MCF 10A (cell line): ENCODE results near the gene PICALM. TPM values are rescaled to one million over a fixed set of nuclear protein-coding genes. Genes with fewer than 3 reads are reported as not detected.

Source experiments
- BruUV-seq: library from RNA; stranded (reverse); fragments of 400-500 nt; replicated peaks from 2 replicates; lab custom pipeline; 2021; lab: Mats Ljungman, UMichigan
- CTCF ChIA-PET: fragments of 300-600 bp; sonication (Branson Sonifier 250); formaldehyde crosslinking; extraction: SDS; loops from one replicate; lab custom pipeline; 2021; ENCODE audit warnings: antibody characterized with exemption, inconsistent platforms; lab: Yijun Ruan, JAX
- POLR2A ChIA-PET: fragments of 300-600, 350-650 bp; sonication (Branson Sonifier 250); formaldehyde crosslinking; extraction: SDS; loops from one replicate; lab custom pipeline; 2020; ENCODE audit warnings: antibody characterized with exemption, inconsistent platforms; lab: Yijun Ruan, JAX
- DNase-seq: peaks from one replicate; pipeline ENCODE4 v3.0.0-alpha.2; 2018; ENCODE audit not compliant: unreplicated experiment
- H3K27ac Mint-ChIP-seq: one replicate; pipeline ENCODE4 v1.8.0; 2022; ENCODE audit warnings: mild to moderate bottlenecking, low read depth, mixed read lengths; ENCODE audit not compliant: unreplicated experiment
- H3K27me3 Mint-ChIP-seq: one replicate; pipeline ENCODE4 v1.8.0; 2022; ENCODE audit warnings: mixed read lengths; ENCODE audit not compliant: insufficient read depth, unreplicated experiment
- H3K36me3 Mint-ChIP-seq: one replicate; pipeline ENCODE4 v1.8.0; 2022; ENCODE audit warnings: mild to moderate bottlenecking, moderate library complexity, mixed read lengths; ENCODE audit not compliant: insufficient read depth, unreplicated experiment
- H3K4me1 Mint-ChIP-seq: one replicate; pipeline ENCODE4 v1.8.0; 2022; ENCODE audit warnings: mixed read lengths; ENCODE audit not compliant: insufficient read depth, unreplicated experiment
- H3K4me3 Mint-ChIP-seq: one replicate; pipeline ENCODE4 v1.8.0; 2022; ENCODE audit warnings: mild to moderate bottlenecking, moderate library complexity, mixed read lengths; ENCODE audit not compliant: unreplicated experiment
- H3K9me3 Mint-ChIP-seq: one replicate; pipeline ENCODE4 v1.8.0; 2022; ENCODE audit warnings: mixed read lengths; ENCODE audit not compliant: unreplicated experiment
- intact Hi-C: fragments of 100-400 bp; cut with micrococcal nuclease; formaldehyde crosslinking; loops from 2 replicates; pipeline ENCODE4 v1.14.1; 2022
- total RNA-seq: library from RNA; stranded (reverse); gene quantifications from 2 replicates; pipeline ENCODE4 v1.2.3, GENCODE V29; 2022
- TF ChIP-seq, protein P1 (sequence below): fragments of 200-600 bp; IDR thresholded peaks from one replicate; pipeline ENCODE4 v1.8.0; 2022; ENCODE audit warnings: antibody characterized with exemption, mild to moderate bottlenecking; ENCODE audit not compliant: unreplicated experiment

PICALM gene
- total RNA-seq, 1 experiment from 2014 or later: 137 TPM

DNA sequence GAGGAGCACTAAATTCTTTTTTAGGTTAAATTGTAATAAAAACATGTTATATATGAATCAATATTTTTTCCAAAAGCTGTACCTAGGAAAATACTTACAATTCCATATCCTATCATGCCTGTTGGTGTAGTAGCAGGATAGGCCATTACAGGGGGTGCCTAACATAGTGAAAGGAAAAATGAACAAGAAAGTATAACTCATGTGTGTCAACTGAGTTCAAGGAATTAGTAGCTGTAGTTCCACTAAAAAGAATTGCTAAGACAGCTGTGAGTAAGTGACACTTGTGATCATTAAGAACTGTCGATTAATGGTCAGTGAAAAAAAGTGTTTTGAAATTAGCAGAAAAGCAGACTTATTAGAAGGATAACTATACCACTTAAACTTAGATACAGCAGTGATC, 92.4 kb downstream of the PICALM start:
- Mint-ChIP-seq H3K9me3 (no peaks in the 10 kb centered on the region), H3K4me1 (no peaks in the 10 kb centered on the region), H3K27me3 (no peaks in the 10 kb centered on the region), H3K4me3 (no peak overlapping the region), H3K27ac (no peak overlapping the region), H3K36me3 (peaks cover 36% of the 10 kb centered on the region)
- ChIA-PET CTCF (no interaction called here), POLR2A (interaction anchor here (0.7 to 1.5 kb wide), 3 partner anchors 12 to 28 kb away, joined by 3 to 4 read pairs (median 4); no protein-coding TSS in a partner anchor)
- no TSS peak for BruUV-seq
- intact Hi-C loops: no loop called here
- TF ChIP-seq, protein P1, sequence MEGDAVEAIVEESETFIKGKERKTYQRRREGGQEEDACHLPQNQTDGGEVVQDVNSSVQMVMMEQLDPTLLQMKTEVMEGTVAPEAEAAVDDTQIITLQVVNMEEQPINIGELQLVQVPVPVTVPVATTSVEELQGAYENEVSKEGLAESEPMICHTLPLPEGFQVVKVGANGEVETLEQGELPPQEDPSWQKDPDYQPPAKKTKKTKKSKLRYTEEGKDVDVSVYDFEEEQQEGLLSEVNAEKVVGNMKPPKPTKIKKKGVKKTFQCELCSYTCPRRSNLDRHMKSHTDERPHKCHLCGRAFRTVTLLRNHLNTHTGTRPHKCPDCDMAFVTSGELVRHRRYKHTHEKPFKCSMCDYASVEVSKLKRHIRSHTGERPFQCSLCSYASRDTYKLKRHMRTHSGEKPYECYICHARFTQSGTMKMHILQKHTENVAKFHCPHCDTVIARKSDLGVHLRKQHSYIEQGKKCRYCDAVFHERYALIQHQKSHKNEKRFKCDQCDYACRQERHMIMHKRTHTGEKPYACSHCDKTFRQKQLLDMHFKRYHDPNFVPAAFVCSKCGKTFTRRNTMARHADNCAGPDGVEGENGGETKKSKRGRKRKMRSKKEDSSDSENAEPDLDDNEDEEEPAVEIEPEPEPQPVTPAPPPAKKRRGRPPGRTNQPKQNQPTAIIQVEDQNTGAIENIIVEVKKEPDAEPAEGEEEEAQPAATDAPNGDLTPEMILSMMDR: no peak
- DNase-seq: no peak

DNA sequence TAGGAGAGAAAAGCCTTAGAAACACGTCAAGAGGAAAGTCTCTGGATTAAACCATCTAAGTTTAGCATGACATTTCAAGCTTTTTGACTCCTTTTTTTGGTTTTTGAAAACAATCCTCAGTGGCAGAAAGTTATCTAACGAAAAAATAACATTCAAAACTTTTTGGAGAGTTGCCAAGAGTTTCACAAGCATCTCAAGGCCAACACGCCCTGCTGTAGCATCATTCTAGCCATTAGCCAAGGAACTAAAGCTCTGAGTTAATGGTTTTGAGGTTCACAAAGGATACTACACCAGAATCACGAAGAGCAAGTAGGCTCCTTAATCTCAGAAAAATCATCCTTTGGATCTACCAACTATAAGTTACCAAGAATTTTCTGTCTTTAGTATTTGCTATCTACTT, 94.8 kb downstream of the PICALM start:
- H3K27me3 Mint-ChIP-seq: no peaks in the 10 kb centered on the region
- H3K36me3 Mint-ChIP-seq: peaks cover 53% of the 10 kb centered on the region

DNA sequence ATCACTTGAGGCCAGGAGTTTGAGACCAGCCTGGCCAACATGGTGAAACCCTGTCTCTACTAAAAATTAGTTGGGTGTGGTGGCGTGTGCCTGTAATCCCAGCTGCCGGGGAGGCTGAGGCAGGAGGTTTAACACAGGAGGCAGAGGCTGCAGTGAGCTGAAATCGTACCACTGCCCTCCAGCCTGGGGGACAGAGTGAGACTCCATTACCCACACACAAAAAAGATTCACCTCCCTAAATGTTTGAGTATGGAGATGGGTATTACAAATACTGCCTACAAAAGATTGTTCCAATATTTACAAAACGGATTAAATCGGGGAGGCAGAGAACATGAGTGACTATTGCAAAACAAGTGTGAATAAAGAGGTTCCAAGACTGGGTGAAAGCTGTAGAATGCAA, 98.3 kb downstream of the PICALM start:
- BruUV-seq: no TSS peak
- H3K4me1 Mint-ChIP-seq: no peaks in the 10 kb centered on the region

More for the DNA sequence above, 94.8 kb downstream of the PICALM start:
- ChIA-PET POLR2A (interaction anchor here (1.0 to 1.9 kb wide), 2 partner anchors 11 to 17 kb away, joined by 3 to 8 read pairs; no protein-coding TSS in a partner anchor), CTCF (interaction anchor here (0.6 to 0.7 kb wide), 2 partner anchors 252 to 1212 kb away, joined by 3 read pairs; no protein-coding TSS in a partner anchor)
- TF ChIP-seq, protein P1: no peak
- BruUV-seq: no TSS peak
- peak; percentile 20 for DNase-seq
- Mint-ChIP-seq H3K27ac (no peak overlapping the region), H3K9me3 (no peaks in the 10 kb centered on the region), H3K4me1 (no peaks in the 10 kb centered on the region), H3K4me3 (no peak overlapping the region)
- intact Hi-C loops: no loop called here

DNA sequence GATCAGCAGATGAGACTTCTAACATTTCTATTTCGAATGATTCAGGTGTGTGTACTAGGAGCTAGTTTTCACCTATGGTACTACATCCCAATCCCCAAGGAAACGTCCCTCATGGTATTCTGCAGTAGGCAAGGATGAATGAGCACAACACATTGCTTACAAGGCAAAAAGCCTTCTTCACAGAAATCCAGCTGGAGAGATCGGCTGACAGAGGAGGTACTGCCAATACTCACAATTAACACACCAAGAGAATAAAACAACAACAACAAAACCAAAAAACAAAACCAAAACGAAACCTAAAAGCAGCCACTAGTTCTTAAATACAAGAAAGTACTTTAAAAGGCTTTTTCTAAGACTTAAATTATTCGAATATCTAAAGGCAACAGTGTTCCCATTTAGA, 101.4 kb downstream of the PICALM start:
- no peaks in the 10 kb centered on the region for H3K9me3 Mint-ChIP-seq
- H3K36me3 Mint-ChIP-seq: peaks cover 69% of the 10 kb centered on the region
- BruUV-seq: no TSS peak
- no peak overlapping the region for H3K27ac Mint-ChIP-seq
- CTCF ChIA-PET: no interaction called here
- H3K27me3 Mint-ChIP-seq: no peaks in the 10 kb centered on the region
- no peak overlapping the region for H3K4me3 Mint-ChIP-seq
- TF ChIP-seq, protein P1: no peak
- no peak for DNase-seq
- no peaks in the 10 kb centered on the region for H3K4me1 Mint-ChIP-seq
- intact Hi-C loops: no loop called here
- POLR2A ChIA-PET: interaction anchor here (0.5 kb wide), 1 partner anchor 123 kb away, joined by 4 read pairs; no protein-coding TSS in a partner anchor

More for the DNA sequence above, 98.3 kb downstream of the PICALM start:
- DNase-seq: no peak
- TF ChIP-seq, protein P1: no peak
- CTCF ChIA-PET: interaction anchor here (0.8 to 1.0 kb wide), 4 partner anchors 9 to 97 kb away, joined by 3 to 5 read pairs (median 3); no protein-coding TSS in a partner anchor
- H3K4me3 Mint-ChIP-seq: no peak overlapping the region
- no peak overlapping the region for H3K27ac Mint-ChIP-seq
- H3K36me3 Mint-ChIP-seq: peaks cover 69% of the 10 kb centered on the region
- no peaks in the 10 kb centered on the region for H3K27me3 Mint-ChIP-seq
- H3K9me3 Mint-ChIP-seq: no peaks in the 10 kb centered on the region
- POLR2A ChIA-PET: interaction anchor here (2.4 kb wide), 1 partner anchor 16 kb away, joined by 8 read pairs; no protein-coding TSS in a partner anchor
- intact Hi-C loops: no loop called here
